ENCODE data around the gene RTL1. TPM values are rescaled to one million over a fixed set of nuclear protein-coding genes. Genes with fewer than 3 reads are reported as not detected.

The RTL1 gene
- total RNA-seq, 1 experiment from 2014 or later, result not detected

DNA sequence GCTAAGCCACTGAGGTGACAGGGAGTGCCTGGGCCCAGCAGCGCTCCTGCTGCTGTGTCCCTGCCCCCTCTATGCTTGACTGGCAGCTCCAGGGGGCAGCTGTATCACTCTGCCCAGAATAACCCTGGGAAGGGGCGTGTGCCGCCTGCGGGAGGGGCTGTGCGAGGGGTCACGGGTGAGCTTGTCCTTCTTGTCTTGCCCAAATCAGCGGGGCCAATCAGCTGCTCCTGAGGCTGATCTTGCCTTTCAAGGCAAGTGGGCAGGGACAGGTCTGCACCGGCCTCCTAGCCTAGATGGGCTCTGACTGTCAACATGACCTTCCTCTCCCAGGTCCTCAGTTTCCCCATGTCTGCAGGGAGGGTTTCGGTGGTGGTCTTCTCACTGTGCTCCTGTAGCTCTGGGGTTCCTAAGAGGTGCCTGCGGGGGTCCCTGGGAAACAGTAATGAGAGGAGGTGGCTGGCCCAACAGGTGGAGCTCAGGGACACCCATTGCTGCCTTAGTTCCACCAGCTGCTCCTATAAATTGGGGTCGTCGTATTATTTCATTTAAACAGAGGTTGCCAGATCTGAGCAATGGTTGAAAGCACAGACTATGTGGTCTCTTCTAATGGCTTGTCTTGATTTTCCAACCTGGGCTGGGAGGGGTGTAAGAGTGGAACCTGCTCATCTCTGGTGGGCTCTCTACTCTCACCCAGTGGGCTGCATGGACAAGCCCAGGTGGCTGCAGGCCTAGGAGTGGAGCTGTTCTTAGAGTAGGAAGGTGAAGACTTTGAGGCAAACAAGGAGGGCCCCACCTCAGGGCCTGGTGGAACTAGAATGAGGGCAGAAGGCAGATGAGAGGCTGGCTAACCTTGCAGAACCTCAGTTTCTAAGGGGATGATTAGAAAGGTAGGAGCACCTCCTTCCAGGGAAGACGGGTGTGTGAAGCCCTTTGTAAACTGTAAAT lies 11.7 kb downstream of the RTL1 start:
- Mint-ChIP-seq H3K27me3 (ENCODE audit: low read depth) (no peaks in the 10 kb centered on the region; the same call in 1 of the 2 replicates), H3K4me3 (no peak overlapping the region), H3K36me3 (ENCODE audit: insufficient read depth in 1 of 3, low read depth in 3 of 3) (no peaks in the 10 kb centered on the region; a peak in 2 of 7 replicates), H3K9me3 (no peaks in the 10 kb centered on the region), H3K4me1 (peaks cover 8 to 19% of the 10 kb centered on the region in 2 experiments), H3K27ac (no peak overlapping the region)
- no peak overlapping the region for H2AFZ ChIP-seq (ENCODE audit: low read length)
- H3K27ac ChIP-seq (ENCODE audit: insufficient read length, low read depth, low read length), result no peak overlapping the region
- H3K4me1 ChIP-seq (ENCODE audit: insufficient read depth, low read length), result peaks cover 4% of the 10 kb centered on the region; the same call in 1 of the 2 replicates
- H3K23ac ChIP-seq (ENCODE audit: insufficient read length, low read depth, low read length), result no peak overlapping the region
- no peaks in the 10 kb centered on the region for H3K27me3 ChIP-seq (ENCODE audit: insufficient read depth, low read length)
- no peak overlapping the region for H3K14ac ChIP-seq (ENCODE audit: insufficient read depth, low read length)
- no peak overlapping the region for H4K8ac ChIP-seq (replicated peaks; ENCODE audit: insufficient read length, low read depth, low read length)
- no peak overlapping the region for H3K4me2 ChIP-seq (ENCODE audit: insufficient read depth, insufficient read length, low read length)
- no peak overlapping the region for H2BK12ac ChIP-seq (ENCODE audit: insufficient read length, low read depth, low read length)
- H2BK5ac ChIP-seq (ENCODE audit: insufficient read length, low read length), result no peak overlapping the region
- no peak overlapping the region for H2BK15ac ChIP-seq (ENCODE audit: low read depth, low read length)
- H2BK120ac ChIP-seq (ENCODE audit: low read depth, low read length, poor library complexity, severe bottlenecking), result no peak overlapping the region
- no peaks in the 10 kb centered on the region for H3K23me2 ChIP-seq (ENCODE audit: insufficient read length, low read depth, low read length, poor library complexity, severe bottlenecking)
- H4K5ac ChIP-seq (ENCODE audit: insufficient read length, low read depth, low read length), result no peak overlapping the region
- H4K20me1 ChIP-seq (ENCODE audit: control insufficient read depth, insufficient read depth, insufficient read length), result no peaks in the 10 kb centered on the region
- H3K9me3 ChIP-seq (ENCODE audit: control insufficient read depth, low read depth, low read length), result no peaks in the 10 kb centered on the region
- no peak overlapping the region for H3K9ac ChIP-seq (ENCODE audit: extremely low read depth, insufficient read length, low read length)
- H2BK20ac ChIP-seq (ENCODE audit: low read depth, low read length, poor library complexity, severe bottlenecking), result no peak overlapping the region
- H3K4ac ChIP-seq (ENCODE audit: low read depth, low read length), result no peak overlapping the region
- H4K91ac ChIP-seq (ENCODE audit: insufficient read length, low read depth, low read length), result no peak overlapping the region
- H3K56ac ChIP-seq (ENCODE audit: insufficient read length, low read depth, low read length), result no peak overlapping the region
- peak; percentile 20 for DNase-seq
- TF ChIP-seq, protein P1, sequence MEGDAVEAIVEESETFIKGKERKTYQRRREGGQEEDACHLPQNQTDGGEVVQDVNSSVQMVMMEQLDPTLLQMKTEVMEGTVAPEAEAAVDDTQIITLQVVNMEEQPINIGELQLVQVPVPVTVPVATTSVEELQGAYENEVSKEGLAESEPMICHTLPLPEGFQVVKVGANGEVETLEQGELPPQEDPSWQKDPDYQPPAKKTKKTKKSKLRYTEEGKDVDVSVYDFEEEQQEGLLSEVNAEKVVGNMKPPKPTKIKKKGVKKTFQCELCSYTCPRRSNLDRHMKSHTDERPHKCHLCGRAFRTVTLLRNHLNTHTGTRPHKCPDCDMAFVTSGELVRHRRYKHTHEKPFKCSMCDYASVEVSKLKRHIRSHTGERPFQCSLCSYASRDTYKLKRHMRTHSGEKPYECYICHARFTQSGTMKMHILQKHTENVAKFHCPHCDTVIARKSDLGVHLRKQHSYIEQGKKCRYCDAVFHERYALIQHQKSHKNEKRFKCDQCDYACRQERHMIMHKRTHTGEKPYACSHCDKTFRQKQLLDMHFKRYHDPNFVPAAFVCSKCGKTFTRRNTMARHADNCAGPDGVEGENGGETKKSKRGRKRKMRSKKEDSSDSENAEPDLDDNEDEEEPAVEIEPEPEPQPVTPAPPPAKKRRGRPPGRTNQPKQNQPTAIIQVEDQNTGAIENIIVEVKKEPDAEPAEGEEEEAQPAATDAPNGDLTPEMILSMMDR (conservative IDR thresholded peaks at IDR 0.05), result no peak
- H3K18ac ChIP-seq (ENCODE audit: insufficient read length, low read depth, low read length), result no peak overlapping the region
- WGBS (ENCODE audit: extremely low coverage, insufficient read length, low lambda C conversion rate), result no CpG with 5 or more reads among the region's 13 CpGs
- no peaks in the 10 kb centered on the region for H3K79me1 ChIP-seq (ENCODE audit: insufficient read depth, low read depth, low read length, poor library complexity, severe bottlenecking)
- no peak overlapping the region for H3T11ph ChIP-seq (ENCODE audit: low read length)
- no peak overlapping the region for H2AK5ac ChIP-seq (ENCODE audit: insufficient read length, low read length)
- no peaks in the 10 kb centered on the region for H3K79me2 ChIP-seq (ENCODE audit: insufficient read depth, low read length)

All from H9 (cell line).